SK-N-SH (cell line): ENCODE data around the gene CYYR1. TPM values are rescaled to one million over a fixed set of nuclear protein-coding genes. Genes with fewer than 3 reads are reported as not detected.

Experiments used
- CTCF ChIA-PET: fragments of 300-600, 350-600 bp; formaldehyde crosslinking; extraction: SDS; loops from one replicate; lab custom pipeline; 2021; lab: Yijun Ruan, JAX
- POLR2A ChIA-PET: fragments of 350-600 bp; sonication (Branson Sonifier 250); formaldehyde crosslinking; extraction: SDS; loops from one replicate; lab custom pipeline; 2020; ENCODE audit warnings: antibody characterized with exemption, inconsistent platforms; lab: Yijun Ruan, JAX
- DNase-seq: peaks from one replicate; pipeline ENCODE4 v3.0.0; 2012
- H2AFZ ChIP-seq: fragments of 200-600 bp; sonication (generic); 2 replicates; pipeline ENCODE4 v1.8.1; 2016; ENCODE audit warnings: antibody characterized with exemption, mild to moderate bottlenecking, low read depth
- H3F3A ChIP-seq: fragments of 200-600 bp; sonication (generic); replicated peaks from 2 replicates; pipeline ENCODE3; 2016; ENCODE audit warnings: antibody characterized with exemption, mild to moderate bottlenecking; ENCODE audit not compliant: insufficient read depth
- H3K27ac ChIP-seq, 2 experiments: fragments of 200-500 bp in 1 of 2; fragments of 200-600 bp in 1 of 2; sonication (Bioruptor generic) in 1 of 2; sonication (generic), shearing (Covaris generic) in 1 of 2; 2 replicates each; pipeline versions ENCODE4 v1.5.1 to v1.6.1; 2014 to 2016; ENCODE audit warnings: low read depth in 2 of 2, inconsistent platforms in 1 of 2, low read length in 1 of 2, mild to moderate bottlenecking in 1 of 2, mixed read lengths in 1 of 2
- H3K27me3 ChIP-seq: fragments of 200-600 bp; sonication (generic), shearing (Covaris generic); 2 replicates; pipeline ENCODE4 v1.6.1; 2016; ENCODE audit warnings: mixed run types; ENCODE audit not compliant: insufficient read depth
- H3K36me3 ChIP-seq, 2 experiments: fragments of 200-500 bp in 1 of 2; fragments of 200-600 bp in 1 of 2; sonication (Bioruptor generic) in 1 of 2; sonication (generic) in 1 of 2; replicated peaks in 1 of 2; 2 replicates each; pipeline versions ENCODE3 to v1.5.1; 2014 to 2016; ENCODE audit warnings: low read length in 1 of 2, mild to moderate bottlenecking in 1 of 2; ENCODE audit not compliant: insufficient read depth in 2 of 2, control insufficient read depth in 1 of 2
- H3K4me1 ChIP-seq, 2 experiments: fragments of 200-500 bp in 1 of 2; fragments of 200-600 bp in 1 of 2; sonication (Bioruptor generic) in 1 of 2; sonication (generic), shearing (Covaris generic) in 1 of 2; 2 replicates each; pipeline versions ENCODE4 v1.5.1 to v1.6.1; 2014 to 2016; ENCODE audit warnings: low read depth in 1 of 2, low read length in 1 of 2, mixed run types in 1 of 2; ENCODE audit not compliant: insufficient read depth in 2 of 2, control insufficient read depth in 1 of 2
- H3K4me2 ChIP-seq: fragments of 200-600 bp; sonication (generic), shearing (Covaris generic); 2 replicates; pipeline ENCODE4 v1.6.1; 2017; ENCODE audit warnings: mixed run types
- H3K4me3 ChIP-seq, 2 experiments: fragments of 200-500 bp in 1 of 2; fragments of 200-600 bp in 1 of 2; sonication (Bioruptor generic) in 1 of 2; sonication (generic), shearing (Covaris generic) in 1 of 2; 2 replicates each; pipeline versions ENCODE4 v1.5.1 to v1.8.1; 2014 to 2016; ENCODE audit warnings: low read depth in 2 of 2, inconsistent platforms in 1 of 2, low read length in 1 of 2, mild to moderate bottlenecking in 1 of 2, mixed read lengths in 1 of 2, moderate library complexity in 1 of 2
- H3K79me2 ChIP-seq: fragments of 200-600 bp; sonication (generic); 2 replicates; pipeline ENCODE4 v1.8.1; 2017; ENCODE audit warnings: mild to moderate bottlenecking; ENCODE audit not compliant: insufficient read depth
- H3K9ac ChIP-seq: fragments of 200-600 bp; sonication (generic); 2 replicates; pipeline ENCODE4 v1.6.1; 2017; ENCODE audit warnings: mixed run types
- H3K9me2 ChIP-seq: fragments of 200-600 bp; sonication (generic); 2 replicates; pipeline ENCODE4 v1.6.1; 2017; ENCODE audit warnings: mixed run types
- H3K9me3 ChIP-seq: fragments of 200-600 bp; sonication (generic); 2 replicates; pipeline ENCODE4 v1.6.1; 2017; ENCODE audit warnings: mixed run types, mild to moderate bottlenecking, moderate library complexity
- H4K20me1 ChIP-seq: fragments of 200-600 bp; sonication (generic); 2 replicates; pipeline ENCODE4 v1.6.1; 2017; ENCODE audit warnings: mild to moderate bottlenecking, mixed run types; ENCODE audit not compliant: insufficient read depth
- CHD2 ChIP-seq: fragments of 150-350 bp; IDR thresholded peaks from 2 replicates; pipeline ENCODE4 v1.6.1; 2018; ENCODE audit warnings: low read length; ENCODE audit not compliant: partially characterized antibody
- EZH2phosphoT487 ChIP-seq: fragments of 200-600 bp; sonication (generic); IDR thresholded peaks from 2 replicates; pipeline ENCODE4 v1.6.1; 2017; ENCODE audit warnings: low read depth, mixed run types, mild to moderate bottlenecking, antibody characterized with exemption, moderate library complexity, borderline replicate concordance
- FOSL2 ChIP-seq: IDR thresholded peaks from 2 replicates; pipeline ENCODE4 v1.4.0; 2012; ENCODE audit warnings: low read depth, mild to moderate bottlenecking, moderate library complexity, borderline replicate concordance
- FOXJ3 ChIP-seq: sonication (generic); formaldehyde crosslinking; IDR thresholded peaks from 2 replicates; pipeline ENCODE4 v1.5.1; 2020; ENCODE audit warnings: mild to moderate bottlenecking, missing genetic modification reagents
- FOXM1 ChIP-seq: IDR thresholded peaks from 2 replicates; pipeline ENCODE4 v1.4.0; 2012; ENCODE audit warnings: low read depth, mild to moderate bottlenecking
- GABPA ChIP-seq: IDR thresholded peaks from 2 replicates; pipeline ENCODE4 v1.4.0; 2012; ENCODE audit warnings: low read depth, mild to moderate bottlenecking
- GATA2 ChIP-seq: sonication (generic); formaldehyde crosslinking; IDR thresholded peaks from 2 replicates; pipeline ENCODE4 v1.5.0; 2020; ENCODE audit warnings: mild to moderate bottlenecking, missing genetic modification reagents
- JUND ChIP-seq: IDR thresholded peaks from 2 replicates; pipeline ENCODE4 v1.4.0; 2012
- NFIC ChIP-seq: IDR thresholded peaks from 2 replicates; pipeline ENCODE4 v1.4.0; 2012; ENCODE audit warnings: borderline replicate concordance
- NRF1 ChIP-seq: IDR thresholded peaks from 2 replicates; pipeline ENCODE4 v1.6.1; 2012; ENCODE audit warnings: low read depth, mild to moderate bottlenecking, low read length
- RCOR1 ChIP-seq: fragments of 150-350 bp; IDR thresholded peaks from 2 replicates; pipeline ENCODE4 v1.6.1; 2017; ENCODE audit warnings: antibody characterized with exemption, low read length
- SIN3A ChIP-seq: IDR thresholded peaks from 2 replicates; pipeline ENCODE4 v1.6.1; 2012; ENCODE audit warnings: low read depth, mild to moderate bottlenecking, low read length, moderate library complexity, borderline replicate concordance
- TAF1 ChIP-seq: IDR thresholded peaks from 2 replicates; pipeline ENCODE4 v1.6.1; 2012; ENCODE audit warnings: low read depth, mild to moderate bottlenecking, low read length, moderate library complexity, borderline replicate concordance
- TCF12 ChIP-seq: IDR thresholded peaks from 2 replicates; pipeline ENCODE4 v1.4.0; 2012
- YY1 ChIP-seq: IDR thresholded peaks from 2 replicates; pipeline ENCODE4 v1.4.0; 2012; ENCODE audit warnings: low read depth, mild to moderate bottlenecking
- WGBS: methylation state at CpG from one replicate; pipeline ENCODE4 v1.1.6; 2017; ENCODE audit warnings: low lambda C conversion rate; 5-methylcytosine and 5-hydroxymethylcytosine counted together
- polyA plus RNA-seq, 3 experiments: library from polyadenylated mRNA; depleted of rRNA; stranded (reverse); fragments of >200 nt; gene quantifications; 2 replicates each; pipeline ENCODE4 v1.2.3, GENCODE V29; 2012
- TF ChIP-seq, protein P1 (sequence below): IDR thresholded peaks from 2 replicates; pipeline ENCODE4 v1.6.1; 2012; ENCODE audit warnings: mild to moderate bottlenecking, low read depth, low read length, moderate library complexity
- TF ChIP-seq, protein P2 (sequence below): IDR thresholded peaks from 2 replicates; pipeline ENCODE4; 2012
- TF ChIP-seq, protein P3 (sequence below): IDR thresholded peaks from 2 replicates; pipeline ENCODE4 v1.4.0; 2012; ENCODE audit warnings: low read depth
- TF ChIP-seq, protein P4 (sequence below): IDR thresholded peaks from 2 replicates; pipeline ENCODE4 v1.4.0; 2012; ENCODE audit warnings: low read depth, borderline replicate concordance
- TF ChIP-seq, protein P5 (sequence below): fragments of 200-600 bp; sonication (generic); IDR thresholded peaks from 2 replicates; pipeline ENCODE4 v1.6.1; 2017; ENCODE audit warnings: antibody characterized with exemption, mild to moderate bottlenecking, moderate library complexity

Gene CYYR1
- polyA plus RNA-seq, 1 of the 3 experiments (the other 2 are of a cell fraction): not detected

DNA sequence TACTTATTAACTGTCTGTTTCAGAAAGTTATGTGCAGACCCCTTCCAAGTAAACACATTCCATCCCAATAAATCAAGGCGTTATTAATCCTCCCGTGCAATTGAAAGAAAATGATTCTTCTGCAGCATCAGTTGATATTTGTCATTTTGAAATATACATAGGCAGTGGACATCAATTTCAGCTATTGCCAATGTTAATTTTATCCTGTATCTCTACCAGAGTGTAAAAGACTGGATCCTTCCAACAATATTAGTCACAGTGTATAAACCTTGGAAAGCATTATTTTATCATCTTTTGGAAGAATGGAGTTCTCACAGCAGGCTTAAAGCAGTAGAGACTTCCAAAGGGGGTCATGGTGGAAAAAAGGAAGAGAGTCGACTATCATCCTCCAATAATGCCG lies 150.4 kb downstream of the CYYR1 start:
- ChIA-PET CTCF (no interaction called here), POLR2A (no interaction called here)
- no peak overlapping the region for H2AFZ ChIP-seq
- no peaks in the 10 kb centered on the region for H3K36me3 ChIP-seq
- no peaks in the 10 kb centered on the region for H3K9me3 ChIP-seq
- DNase-seq: no peak
- H3K9me2 ChIP-seq: no peaks in the 10 kb centered on the region
- no peaks in the 10 kb centered on the region for H3K27me3 ChIP-seq
- H3K4me3 ChIP-seq: no peak overlapping the region
- H3K4me2 ChIP-seq: no peak overlapping the region
- no peaks in the 10 kb centered on the region for H3K4me1 ChIP-seq
- no peak overlapping the region for H3K9ac ChIP-seq
- TF ChIP-seq JUND (no peak), NRF1 (no peak), FOXJ3 (CRISPR knock-in tag) (no peak), RCOR1 (no peak), EZH2phosphoT487 (no peak), CHD2 (no peak), NFIC (no peak), TCF12 (no peak), SIN3A (no peak), TAF1 (no peak), FOSL2 (no peak), YY1 (no peak), FOXM1 (no peak), GABPA (no peak), GATA2 (CRISPR knock-in tag) (no peak)
- TF ChIP-seq, protein P1, sequence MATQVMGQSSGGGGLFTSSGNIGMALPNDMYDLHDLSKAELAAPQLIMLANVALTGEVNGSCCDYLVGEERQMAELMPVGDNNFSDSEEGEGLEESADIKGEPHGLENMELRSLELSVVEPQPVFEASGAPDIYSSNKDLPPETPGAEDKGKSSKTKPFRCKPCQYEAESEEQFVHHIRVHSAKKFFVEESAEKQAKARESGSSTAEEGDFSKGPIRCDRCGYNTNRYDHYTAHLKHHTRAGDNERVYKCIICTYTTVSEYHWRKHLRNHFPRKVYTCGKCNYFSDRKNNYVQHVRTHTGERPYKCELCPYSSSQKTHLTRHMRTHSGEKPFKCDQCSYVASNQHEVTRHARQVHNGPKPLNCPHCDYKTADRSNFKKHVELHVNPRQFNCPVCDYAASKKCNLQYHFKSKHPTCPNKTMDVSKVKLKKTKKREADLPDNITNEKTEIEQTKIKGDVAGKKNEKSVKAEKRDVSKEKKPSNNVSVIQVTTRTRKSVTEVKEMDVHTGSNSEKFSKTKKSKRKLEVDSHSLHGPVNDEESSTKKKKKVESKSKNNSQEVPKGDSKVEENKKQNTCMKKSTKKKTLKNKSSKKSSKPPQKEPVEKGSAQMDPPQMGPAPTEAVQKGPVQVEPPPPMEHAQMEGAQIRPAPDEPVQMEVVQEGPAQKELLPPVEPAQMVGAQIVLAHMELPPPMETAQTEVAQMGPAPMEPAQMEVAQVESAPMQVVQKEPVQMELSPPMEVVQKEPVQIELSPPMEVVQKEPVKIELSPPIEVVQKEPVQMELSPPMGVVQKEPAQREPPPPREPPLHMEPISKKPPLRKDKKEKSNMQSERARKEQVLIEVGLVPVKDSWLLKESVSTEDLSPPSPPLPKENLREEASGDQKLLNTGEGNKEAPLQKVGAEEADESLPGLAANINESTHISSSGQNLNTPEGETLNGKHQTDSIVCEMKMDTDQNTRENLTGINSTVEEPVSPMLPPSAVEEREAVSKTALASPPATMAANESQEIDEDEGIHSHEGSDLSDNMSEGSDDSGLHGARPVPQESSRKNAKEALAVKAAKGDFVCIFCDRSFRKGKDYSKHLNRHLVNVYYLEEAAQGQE: no peak
- TF ChIP-seq, protein P2, sequence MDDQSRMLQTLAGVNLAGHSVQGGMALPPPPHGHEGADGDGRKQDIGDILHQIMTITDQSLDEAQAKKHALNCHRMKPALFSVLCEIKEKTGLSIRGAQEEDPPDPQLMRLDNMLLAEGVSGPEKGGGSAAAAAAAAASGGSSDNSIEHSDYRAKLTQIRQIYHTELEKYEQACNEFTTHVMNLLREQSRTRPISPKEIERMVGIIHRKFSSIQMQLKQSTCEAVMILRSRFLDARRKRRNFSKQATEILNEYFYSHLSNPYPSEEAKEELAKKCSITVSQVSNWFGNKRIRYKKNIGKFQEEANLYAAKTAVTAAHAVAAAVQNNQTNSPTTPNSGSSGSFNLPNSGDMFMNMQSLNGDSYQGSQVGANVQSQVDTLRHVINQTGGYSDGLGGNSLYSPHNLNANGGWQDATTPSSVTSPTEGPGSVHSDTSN: no peak
- TF ChIP-seq, protein P3, sequence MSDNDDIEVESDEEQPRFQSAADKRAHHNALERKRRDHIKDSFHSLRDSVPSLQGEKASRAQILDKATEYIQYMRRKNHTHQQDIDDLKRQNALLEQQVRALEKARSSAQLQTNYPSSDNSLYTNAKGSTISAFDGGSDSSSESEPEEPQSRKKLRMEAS: no peak
- TF ChIP-seq, protein P4, sequence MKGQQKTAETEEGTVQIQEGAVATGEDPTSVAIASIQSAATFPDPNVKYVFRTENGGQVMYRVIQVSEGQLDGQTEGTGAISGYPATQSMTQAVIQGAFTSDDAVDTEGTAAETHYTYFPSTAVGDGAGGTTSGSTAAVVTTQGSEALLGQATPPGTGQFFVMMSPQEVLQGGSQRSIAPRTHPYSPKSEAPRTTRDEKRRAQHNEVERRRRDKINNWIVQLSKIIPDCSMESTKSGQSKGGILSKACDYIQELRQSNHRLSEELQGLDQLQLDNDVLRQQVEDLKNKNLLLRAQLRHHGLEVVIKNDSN: no peak
- TF ChIP-seq, protein P5, sequence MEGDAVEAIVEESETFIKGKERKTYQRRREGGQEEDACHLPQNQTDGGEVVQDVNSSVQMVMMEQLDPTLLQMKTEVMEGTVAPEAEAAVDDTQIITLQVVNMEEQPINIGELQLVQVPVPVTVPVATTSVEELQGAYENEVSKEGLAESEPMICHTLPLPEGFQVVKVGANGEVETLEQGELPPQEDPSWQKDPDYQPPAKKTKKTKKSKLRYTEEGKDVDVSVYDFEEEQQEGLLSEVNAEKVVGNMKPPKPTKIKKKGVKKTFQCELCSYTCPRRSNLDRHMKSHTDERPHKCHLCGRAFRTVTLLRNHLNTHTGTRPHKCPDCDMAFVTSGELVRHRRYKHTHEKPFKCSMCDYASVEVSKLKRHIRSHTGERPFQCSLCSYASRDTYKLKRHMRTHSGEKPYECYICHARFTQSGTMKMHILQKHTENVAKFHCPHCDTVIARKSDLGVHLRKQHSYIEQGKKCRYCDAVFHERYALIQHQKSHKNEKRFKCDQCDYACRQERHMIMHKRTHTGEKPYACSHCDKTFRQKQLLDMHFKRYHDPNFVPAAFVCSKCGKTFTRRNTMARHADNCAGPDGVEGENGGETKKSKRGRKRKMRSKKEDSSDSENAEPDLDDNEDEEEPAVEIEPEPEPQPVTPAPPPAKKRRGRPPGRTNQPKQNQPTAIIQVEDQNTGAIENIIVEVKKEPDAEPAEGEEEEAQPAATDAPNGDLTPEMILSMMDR: no peak
- no peaks in the 10 kb centered on the region for H4K20me1 ChIP-seq
- H3F3A ChIP-seq: no peaks in the 10 kb centered on the region
- no peak overlapping the region for H3K27ac ChIP-seq
- WGBS: 33% methylated on average over 4 of the region's 4 CpGs
- H3K79me2 ChIP-seq: no peaks in the 10 kb centered on the region
